Colonic mucosa (tissue), 4 donors: ENCODE measurements around the gene NUDT1. TPM values are rescaled to one million over a fixed set of nuclear protein-coding genes. Genes with fewer than 3 reads are reported as not detected.

ENCODE experiments used
- DNase-seq: peaks from one replicate; pipeline ENCODE4 v3.0.0-alpha.2; 2020
- H3K27ac ChIP-seq: fragments of 200-600 bp; one replicate; pipeline ENCODE4 v1.8.0; 2021
- H3K27me3 ChIP-seq: fragments of 200-600 bp; one replicate; pipeline ENCODE4 v1.8.0; 2021
- H3K36me3 ChIP-seq: fragments of 200-600 bp; one replicate; pipeline ENCODE4 v1.8.0; 2021
- H3K4me1 ChIP-seq: fragments of 200-600 bp; one replicate; pipeline ENCODE4 v1.8.0; 2021; ENCODE audit warnings: mild to moderate bottlenecking
- H3K4me3 ChIP-seq: fragments of 200-600 bp; one replicate; pipeline ENCODE4 v1.8.0; 2021
- H3K9ac ChIP-seq, 2 donors: one replicate each; pipeline ENCODE4 v1.7.0; 2013; ENCODE audit warnings: control low read depth in 2 of 2, low read depth in 2 of 2, low read length in 2 of 2
- H3K9me3 ChIP-seq: fragments of 200-600 bp; one replicate; pipeline ENCODE4 v1.8.0; 2021
- intact Hi-C: fragments of 100-400 bp; cut with DNase I; formaldehyde crosslinking; loops from one replicate; pipeline ENCODE4 v1.14.1; 2022
- total RNA-seq, 2 donors: library from RNA; stranded (reverse); fragmentation: NEBNext Ultra II Directional in 1 of 2; extraction: Animal tissue kit (Norgen Biotek cat#: 25700) in 1 of 2; gene quantifications; one replicate each; pipeline ENCODE4 v1.2.1, GENCODE V29; 2021
- TF ChIP-seq, protein P1 (sequence below): fragments of 200-600 bp; IDR thresholded peaks from one replicate; pipeline ENCODE4 v1.8.0; 2022; ENCODE audit warnings: antibody characterized with exemption, mild to moderate bottlenecking
- donor health status: healthy.
- donor health status: DM: no; HTN: no; CAD: no.
- donor health status: DM: no; HTN: no; CAD: no.

The NUDT1 gene
- total RNA-seq, 2 donors from 2014 or later: 15.0 to 51.6 TPM

GRCh38 chr7:2247141-2247995, 5.3 kb downstream of the NUDT1 start:
- Histone ChIP-seq H3K4me1 (peaks cover 8% of the 10 kb centered on the region), H3K27ac (no peak overlapping the region), H3K4me3 (no peak overlapping the region), H3K9ac (no peak overlapping the region), H3K9me3 (no peaks in the 10 kb centered on the region), H3K36me3 (no peaks in the 10 kb centered on the region), H3K27me3 (no peaks in the 10 kb centered on the region)
- TF ChIP-seq, protein P1, sequence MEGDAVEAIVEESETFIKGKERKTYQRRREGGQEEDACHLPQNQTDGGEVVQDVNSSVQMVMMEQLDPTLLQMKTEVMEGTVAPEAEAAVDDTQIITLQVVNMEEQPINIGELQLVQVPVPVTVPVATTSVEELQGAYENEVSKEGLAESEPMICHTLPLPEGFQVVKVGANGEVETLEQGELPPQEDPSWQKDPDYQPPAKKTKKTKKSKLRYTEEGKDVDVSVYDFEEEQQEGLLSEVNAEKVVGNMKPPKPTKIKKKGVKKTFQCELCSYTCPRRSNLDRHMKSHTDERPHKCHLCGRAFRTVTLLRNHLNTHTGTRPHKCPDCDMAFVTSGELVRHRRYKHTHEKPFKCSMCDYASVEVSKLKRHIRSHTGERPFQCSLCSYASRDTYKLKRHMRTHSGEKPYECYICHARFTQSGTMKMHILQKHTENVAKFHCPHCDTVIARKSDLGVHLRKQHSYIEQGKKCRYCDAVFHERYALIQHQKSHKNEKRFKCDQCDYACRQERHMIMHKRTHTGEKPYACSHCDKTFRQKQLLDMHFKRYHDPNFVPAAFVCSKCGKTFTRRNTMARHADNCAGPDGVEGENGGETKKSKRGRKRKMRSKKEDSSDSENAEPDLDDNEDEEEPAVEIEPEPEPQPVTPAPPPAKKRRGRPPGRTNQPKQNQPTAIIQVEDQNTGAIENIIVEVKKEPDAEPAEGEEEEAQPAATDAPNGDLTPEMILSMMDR: peak; percentile 36
- no peak for DNase-seq
- intact Hi-C loops: loop anchor here (5.0 kb wide), 1 partner anchor 100 kb away; no protein-coding TSS in a partner anchor

- no peak overlapping the region for H3K4me3 ChIP-seq
- peak; percentile 53 for DNase-seq
- H3K27me3 ChIP-seq: no peaks in the 10 kb centered on the region
- peak overlapping the region in 1 of 2 donors; percentile 46 for H3K9ac ChIP-seq
- TF ChIP-seq, protein P1: no peak
- H3K27ac ChIP-seq: no peak overlapping the region
- H3K9me3 ChIP-seq: no peaks in the 10 kb centered on the region
- H3K4me1 ChIP-seq: no peaks in the 10 kb centered on the region
- intact Hi-C loops: loop anchor here (5.0 kb wide), 1 partner anchor 98 kb away; no protein-coding TSS in a partner anchor
- no peaks in the 10 kb centered on the region for H3K36me3 ChIP-seq
Measured at GRCh38 chr7:2248984-2249694, 7.1 kb downstream of the NUDT1 start.

DNA sequence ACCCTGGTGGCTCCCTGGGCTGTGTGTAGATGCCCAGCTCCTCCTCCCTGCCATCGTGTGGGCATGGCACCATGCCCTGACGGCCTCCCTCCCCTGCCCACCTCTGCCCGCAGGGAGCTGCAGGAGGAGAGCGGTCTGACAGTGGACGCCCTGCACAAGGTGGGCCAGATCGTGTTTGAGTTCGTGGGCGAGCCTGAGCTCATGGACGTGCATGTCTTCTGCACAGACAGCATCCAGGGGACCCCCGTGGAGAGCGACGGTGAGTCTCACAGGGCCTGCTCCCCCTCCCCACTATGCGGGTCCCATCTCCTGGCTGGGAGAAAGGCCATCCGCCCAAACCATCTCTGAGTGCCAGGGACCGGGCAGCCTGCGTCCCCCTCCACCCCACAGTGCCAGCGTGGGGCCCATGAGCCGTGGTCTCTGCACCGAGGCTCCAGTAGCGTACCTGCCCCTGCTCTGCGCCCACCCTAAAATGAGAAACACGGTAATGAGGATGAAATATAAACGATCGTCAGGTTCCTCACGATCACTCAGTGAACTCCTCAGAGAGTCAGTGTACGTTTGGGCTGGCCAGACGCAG, 7.8 kb downstream of the NUDT1 start:
- Histone ChIP-seq H3K4me3 (no peak overlapping the region), H3K4me1 (no peaks in the 10 kb centered on the region), H3K27me3 (no peaks in the 10 kb centered on the region), H3K9ac (no peak overlapping the region), H3K27ac (no peak overlapping the region), H3K36me3 (no peaks in the 10 kb centered on the region), H3K9me3 (no peaks in the 10 kb centered on the region)
- intact Hi-C loops: loop anchor here (5.0 kb wide), 1 partner anchor 97 kb away; no protein-coding TSS in a partner anchor
- TF ChIP-seq, protein P1: no peak
- no peak for DNase-seq

- TF ChIP-seq, protein P1: no peak
- no peaks in the 10 kb centered on the region for H3K36me3 ChIP-seq
- H3K27me3 ChIP-seq: no peaks in the 10 kb centered on the region
- H3K9me3 ChIP-seq: no peaks in the 10 kb centered on the region
- intact Hi-C loops: no loop called here
- no peak overlapping the region for H3K4me3 ChIP-seq
- no peak overlapping the region for H3K27ac ChIP-seq
- no peak for DNase-seq
- H3K4me1 ChIP-seq: no peaks in the 10 kb centered on the region
- no peak overlapping the region for H3K9ac ChIP-seq
Measured at GRCh38 chr7:2251381-2251780, 9.4 kb downstream of the NUDT1 start.
